Stimulated activated CD8-positive, alpha-beta memory T cell treated with anti-CD3 and anti-CD28 coated beads, Interleukin-7, amount 100 ng/mL, for 24 hours (primary cell): ENCODE results near the gene CKMT2.
A peak's percentile ranks its signal among the peaks of the same experiment; 100 is the strongest.

Source experiments
- DNase-seq: peaks from one replicate; pipeline ENCODE4 v3.0.0-alpha.2; 2020; ENCODE audit warnings: low read depth

Gene CKMT2

DNA sequence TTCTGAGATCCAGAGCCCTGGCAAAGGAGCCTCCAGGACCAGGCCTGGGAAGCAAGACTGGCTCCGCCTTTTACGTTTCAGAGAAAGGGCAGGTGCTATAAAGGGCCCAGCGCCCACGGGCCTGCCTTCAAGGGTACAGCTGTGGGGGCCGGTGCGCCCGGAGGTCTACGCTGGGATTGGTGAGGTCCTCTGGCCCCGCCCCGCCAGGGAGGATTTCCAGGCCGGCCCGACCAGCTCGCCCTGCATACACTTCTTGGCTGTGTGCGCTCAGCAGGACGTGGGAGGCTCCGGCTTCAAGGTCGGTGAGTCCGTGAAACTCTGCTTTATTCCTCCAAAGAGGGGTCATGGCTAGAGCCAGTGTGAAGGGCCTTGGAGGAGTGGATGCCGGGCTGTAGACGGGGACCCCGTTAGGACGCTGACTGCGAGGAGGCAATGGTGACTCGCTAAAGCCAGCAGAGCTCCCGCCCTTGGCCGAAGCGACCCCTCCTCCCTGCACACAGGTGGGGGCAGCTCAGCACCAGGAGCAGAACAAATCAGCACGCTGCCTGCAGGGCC lies at the start of gene CKMT2:
CKMT2 (plus strand) TSS at position 243 of the 555 bp plus-strand sequence. CDS start 17,811 bp downstream, outside the sequence.
- no peak for DNase-seq

DNA sequence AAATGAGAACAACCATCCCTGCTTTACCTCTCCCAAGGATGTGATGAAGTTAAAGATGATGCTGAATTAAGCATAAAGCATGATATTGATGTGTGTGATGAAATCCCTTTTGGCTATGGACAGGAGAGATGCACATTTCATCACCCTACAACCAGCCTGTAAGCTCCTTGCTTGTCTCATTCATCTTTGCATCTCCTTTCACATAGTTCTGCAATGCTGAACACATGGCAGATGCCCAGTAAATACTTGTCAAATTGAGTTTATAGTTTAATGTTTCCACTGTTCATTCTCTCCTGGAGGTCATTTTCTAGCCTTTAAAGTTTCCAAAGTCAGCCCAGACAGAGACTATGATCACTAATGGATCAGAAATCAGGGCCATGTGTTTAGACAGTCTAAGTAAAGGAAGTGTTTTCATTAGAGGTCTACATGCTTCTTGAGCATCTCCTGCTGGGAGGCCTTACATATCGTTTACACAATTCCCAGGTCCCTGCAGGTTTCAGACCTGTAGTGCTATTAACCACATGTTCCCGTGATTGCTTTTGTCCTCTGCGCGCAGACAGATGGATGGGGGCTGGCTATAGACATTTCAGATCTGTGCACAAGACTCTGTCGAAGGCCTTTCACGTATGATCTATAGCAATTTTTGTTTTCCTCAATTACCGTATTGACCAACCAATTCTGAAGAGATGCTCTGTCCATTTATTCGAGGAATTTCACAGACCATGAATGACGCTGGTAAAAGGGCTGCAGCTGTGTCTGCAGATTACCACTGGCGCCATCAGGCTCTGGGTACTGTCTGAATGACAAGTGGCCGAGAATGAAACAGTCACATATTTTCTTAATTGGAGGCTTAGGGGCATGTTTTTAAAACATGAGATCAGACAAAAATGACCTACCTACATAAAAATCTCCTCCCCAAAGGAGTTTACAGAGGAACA lies 49.0 kb upstream of the CKMT2 start:
- DNase-seq: no peak

GRCh38 chr5:81184749-81185110 lies 48.4 kb upstream of the CKMT2 start:
- DNase-seq: no peak

- no peak for DNase-seq
Observed at GRCh38 chr5:81187885-81188284, 45.2 kb upstream of the CKMT2 start.

DNA sequence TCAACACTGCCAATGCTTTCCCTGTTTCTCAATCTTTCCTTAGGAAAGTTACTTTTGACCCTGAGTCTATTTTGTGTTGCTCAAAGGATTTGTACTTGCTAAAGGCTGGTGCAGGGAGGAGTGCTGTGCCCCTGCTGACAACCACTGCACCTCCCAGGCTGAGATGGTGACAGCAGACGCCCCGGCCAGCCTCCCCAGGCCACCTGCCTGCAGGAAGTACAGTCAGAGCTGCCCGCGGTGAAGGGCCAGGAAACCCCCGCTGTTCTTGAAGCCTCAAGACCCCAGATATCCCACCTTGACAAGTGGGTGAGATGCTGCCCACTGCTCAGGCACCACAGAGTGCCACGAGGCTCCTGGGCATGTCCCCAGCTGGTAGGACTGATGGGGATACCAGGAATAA lies 44.2 kb upstream of the CKMT2 start:
- no peak for DNase-seq

GRCh38 chr5:81189875-81190498 lies 43.1 kb upstream of the CKMT2 start:
- no peak for DNase-seq

- no peak for DNase-seq
Observed at GRCh38 chr5:81191726-81192372, 41.3 kb upstream of the CKMT2 start.

DNA sequence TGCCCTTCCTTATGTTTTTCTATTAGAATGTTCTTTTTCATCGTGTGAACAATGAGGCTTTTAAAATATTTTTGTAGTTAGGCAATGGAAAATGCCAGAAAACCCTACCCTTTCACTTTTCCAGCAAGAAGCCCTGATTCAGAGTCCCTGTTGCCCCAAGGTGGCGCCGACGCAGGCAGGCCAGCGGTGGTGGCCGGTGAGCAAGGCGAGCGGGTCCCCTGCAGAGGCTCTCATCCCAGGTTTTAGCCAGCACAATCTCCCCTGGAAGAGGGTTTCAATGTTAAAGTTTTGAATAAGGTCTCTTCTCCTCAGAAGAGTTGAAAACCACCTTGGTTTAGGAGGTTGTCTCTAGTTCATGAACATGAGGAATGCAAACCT lies 40.8 kb upstream of the CKMT2 start:
- no peak for DNase-seq

DNA sequence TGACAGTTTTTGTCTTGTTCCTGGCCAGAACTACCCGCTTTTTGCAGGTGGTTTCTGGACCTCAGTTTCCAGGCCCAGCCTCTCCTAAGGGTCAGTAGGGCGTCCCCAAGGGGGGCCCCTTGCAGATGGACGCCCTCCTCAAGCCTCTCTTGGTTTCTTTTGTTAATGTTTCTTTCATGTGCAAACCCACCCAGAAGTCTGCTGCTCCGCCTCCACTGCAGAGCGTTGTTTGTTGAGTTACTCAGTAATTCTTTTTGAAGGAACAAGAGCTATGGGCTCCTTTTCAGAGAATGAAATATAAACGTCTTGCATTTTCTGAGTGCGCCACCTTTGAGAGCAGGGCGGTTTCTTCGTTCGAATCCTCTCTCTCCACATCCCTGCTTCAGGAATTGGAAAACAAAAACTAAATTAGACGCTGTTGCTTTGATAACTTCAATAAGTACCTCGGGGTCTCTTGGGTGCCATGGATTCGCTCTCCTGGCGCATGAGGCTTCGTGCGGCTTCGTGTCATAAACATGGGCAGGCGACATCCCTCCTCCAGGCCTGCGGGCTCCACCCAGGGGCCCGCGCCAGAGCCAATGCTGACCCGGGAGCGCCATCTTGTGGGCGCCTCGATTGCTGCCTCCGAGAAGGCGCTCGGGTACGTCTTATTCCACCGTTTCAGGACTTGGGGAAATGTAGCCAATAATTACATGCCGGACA lies 38.3 kb upstream of the CKMT2 start:
- DNase-seq: peak; percentile 70

- no peak for DNase-seq
Observed at GRCh38 chr5:81195335-81195929, 37.7 kb upstream of the CKMT2 start.

GRCh38 chr5:81202655-81203054 lies 30.5 kb upstream of the CKMT2 start:
- no peak for DNase-seq

- DNase-seq: no peak
Observed at GRCh38 chr5:81203729-81204128, 29.4 kb upstream of the CKMT2 start.

DNA sequence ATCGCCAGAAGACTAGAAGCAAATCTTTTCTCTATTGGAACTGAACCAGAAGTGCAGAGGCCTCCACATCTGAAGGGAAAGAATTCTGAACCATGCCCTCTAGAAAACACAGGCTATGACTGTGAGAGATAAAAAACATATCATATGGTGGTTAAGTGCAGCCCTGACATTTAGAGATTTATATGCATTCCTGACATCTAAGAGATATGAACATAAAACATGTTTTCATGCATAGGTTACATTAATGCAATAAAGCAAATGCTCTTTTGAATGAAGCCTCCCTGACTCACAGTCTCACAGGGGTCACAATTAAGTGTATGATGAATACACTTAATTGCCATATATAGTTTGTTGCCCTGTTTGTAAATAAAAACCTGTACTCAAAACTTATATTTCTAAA lies 28.9 kb upstream of the CKMT2 start:
- DNase-seq: no peak

DNA sequence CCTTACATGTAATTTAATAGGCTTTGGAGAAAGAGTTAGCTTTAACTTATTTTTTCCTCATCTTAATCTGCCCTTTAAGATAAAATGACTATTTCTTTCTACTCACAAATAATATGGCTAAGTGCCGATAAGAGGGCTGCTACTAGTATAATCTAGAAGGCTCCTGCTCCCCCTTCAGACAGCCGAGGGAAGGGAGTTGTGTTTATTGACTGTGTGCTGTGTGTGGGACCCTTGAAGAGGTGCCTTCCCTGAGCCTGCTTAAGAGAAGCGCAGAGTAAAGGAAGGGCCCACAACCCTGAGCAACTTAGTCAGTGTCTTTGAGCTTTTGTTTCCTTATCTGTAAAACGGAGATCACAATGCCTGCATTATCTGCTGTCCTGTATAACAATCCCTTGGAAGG lies 28.1 kb upstream of the CKMT2 start:
- no peak for DNase-seq

- DNase-seq: no peak
Observed at GRCh38 chr5:81207009-81207408, 26.1 kb upstream of the CKMT2 start.

DNA sequence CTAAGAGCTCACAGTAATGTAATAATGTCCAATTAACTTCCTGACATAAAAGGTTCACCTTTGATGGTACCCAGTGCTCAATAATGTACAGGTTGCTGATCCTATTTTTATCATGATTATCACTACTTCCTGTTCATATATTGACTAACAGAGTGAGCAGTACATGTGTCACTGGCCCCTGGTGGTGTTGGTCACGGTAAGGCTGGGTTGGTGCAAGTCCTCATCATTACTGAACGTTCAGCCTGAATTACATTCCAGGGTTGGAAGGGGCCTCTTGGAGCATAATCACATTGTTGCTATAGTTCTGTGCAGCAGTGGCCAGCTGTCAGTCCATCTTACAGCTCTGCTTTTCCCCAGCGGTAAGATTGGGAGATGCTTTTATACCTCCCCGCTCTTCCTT lies 24.2 kb upstream of the CKMT2 start:
- no peak for DNase-seq

GRCh38 chr5:81209386-81209785 lies 23.7 kb upstream of the CKMT2 start:
- no peak for DNase-seq

- no peak for DNase-seq
Observed at GRCh38 chr5:81209869-81210493, 23.1 kb upstream of the CKMT2 start.

DNA sequence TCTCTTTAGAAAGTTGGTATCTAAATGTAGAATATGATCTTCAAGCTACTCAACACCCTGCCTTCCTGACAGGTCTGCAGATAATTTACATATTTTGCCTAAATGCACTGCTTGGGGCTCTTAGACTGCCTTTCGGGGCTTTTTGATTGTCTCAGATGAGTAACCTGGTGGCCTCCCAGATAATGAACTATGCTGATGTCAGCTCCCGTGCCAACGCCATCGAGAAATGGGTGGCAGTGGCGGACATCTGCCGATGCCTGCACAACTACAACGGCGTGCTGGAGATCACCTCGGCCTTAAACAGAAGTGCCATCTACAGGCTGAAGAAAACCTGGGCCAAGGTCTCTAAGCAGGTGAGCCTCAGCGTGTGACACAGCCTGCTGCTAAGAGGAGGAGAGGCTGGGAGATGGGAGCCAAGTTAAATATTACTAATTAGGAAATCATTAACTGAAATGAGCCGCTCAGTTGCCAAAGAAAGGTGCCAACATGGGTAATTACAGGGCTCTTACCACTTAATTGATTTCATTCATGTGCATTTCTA lies 20.8 kb upstream of the CKMT2 start:
- DNase-seq: no peak

GRCh38 chr5:81213070-81213469 lies 20.1 kb upstream of the CKMT2 start:
- DNase-seq: no peak

DNA sequence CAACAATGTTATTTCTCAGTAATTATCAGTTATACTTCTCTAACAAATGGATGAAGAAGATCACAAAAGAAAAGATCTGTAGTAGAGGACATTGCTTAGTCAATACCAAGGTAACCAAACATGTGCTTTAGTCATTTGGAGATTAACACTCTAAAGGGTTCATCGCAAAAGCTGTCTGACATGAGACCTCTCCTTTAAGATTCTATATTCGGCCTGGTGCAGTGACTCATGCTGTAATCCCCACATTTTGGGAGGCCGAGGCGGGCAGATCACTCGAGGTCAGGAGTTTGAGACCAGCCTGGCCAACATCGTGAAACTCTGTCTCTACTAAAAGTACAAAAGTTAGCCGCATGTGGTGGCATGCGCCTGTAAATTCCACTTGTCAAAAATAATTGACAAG lies 18.3 kb upstream of the CKMT2 start:
- DNase-seq: no peak
